22Rv1 (cell line): ENCODE data around the gene IKZF3.
"Not testable (repeated sequence)": the region's sequence is repeated elsewhere in the genome, so short reads cannot be mapped to it uniquely, and the experiment has no call there.

ENCODE experiments used
- H3K27ac ChIP-seq: fragments of 450-650 bp; 2 replicates; pipeline ENCODE4 v1.5.1; 2017
- CTCF ChIP-seq: fragments of 450-650 bp; IDR thresholded peaks from 2 replicates; pipeline ENCODE4 v1.5.1; 2017; ENCODE audit warnings: mild to moderate bottlenecking
- ZFX ChIP-seq: fragments of 450-650 bp; IDR thresholded peaks from 2 replicates; pipeline ENCODE4 v1.6.1; 2017; ENCODE audit warnings: antibody characterized with exemption, borderline replicate concordance

Gene IKZF3

GRCh38 chr17:39867880-39868553 is 3.9 kb upstream of the IKZF3 start, which contains the start of gene ZPBP2:
Gene ZPBP2 (plus strand): TSS chr17:39868202. CDS start chr17:39868355, 153 bp downstream.
- no peak within 1 kb of the TSS for H3K27ac ChIP-seq
- no peak for TF ChIP-seq CTCF
- TF ChIP-seq ZFX: no peak

DNA sequence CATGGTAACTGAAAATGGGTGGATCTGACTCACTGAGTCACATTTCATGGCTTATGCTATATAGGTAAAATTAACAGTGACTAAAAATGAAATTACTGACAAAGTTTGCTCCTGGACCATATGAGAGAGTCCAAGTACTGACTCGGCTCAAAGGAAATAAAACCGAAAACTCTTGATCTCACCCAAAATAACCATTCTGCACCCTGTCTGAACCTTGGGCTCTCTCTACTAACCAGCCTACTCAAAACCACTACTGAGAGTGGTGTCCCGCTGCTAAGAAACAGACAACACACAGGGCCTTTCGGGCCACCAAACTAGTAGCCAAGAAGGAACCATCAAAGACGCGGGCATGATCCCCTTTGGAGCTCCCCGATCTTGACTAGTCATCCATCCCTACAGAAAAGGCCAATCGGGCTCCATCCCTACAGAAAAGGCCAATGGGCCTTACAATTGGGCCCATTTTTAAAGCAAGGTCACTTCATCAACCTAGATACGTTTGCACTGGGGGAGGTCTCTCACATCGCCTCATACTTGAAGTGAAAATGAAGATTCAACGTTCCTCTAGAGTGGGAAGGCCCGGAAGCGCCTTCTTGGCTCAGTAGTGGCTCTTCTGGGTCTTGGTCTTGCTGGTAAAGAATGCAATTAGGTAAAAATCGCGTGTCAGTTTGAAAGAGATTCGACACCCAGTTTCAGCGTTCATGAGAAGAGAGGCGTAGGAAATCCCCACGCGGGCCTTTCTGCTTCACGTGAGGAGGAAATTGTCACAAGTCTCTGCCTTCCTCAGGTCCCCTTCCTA is 3.2 kb upstream of the IKZF3 start:
- TF ChIP-seq CTCF (no peak), ZFX (no peak)
- no peak overlapping the region for H3K27ac ChIP-seq

- no peak for TF ChIP-seq CTCF
- TF ChIP-seq ZFX: no peak
Observed at GRCh38 chr17:39866013-39866730, 2.1 kb upstream of the IKZF3 start.

GRCh38 chr17:39863244-39863917 is 731 bp downstream of the IKZF3 start:
- TF ChIP-seq ZFX (no peak), CTCF (no peak)
- no peak overlapping the region for H3K27ac ChIP-seq

More at GRCh38 chr17:39866013-39866730, 2.1 kb upstream of the IKZF3 start:
- no peak overlapping the region; the same call in 1 of the 2 replicates for H3K27ac ChIP-seq

- no peak for TF ChIP-seq ZFX
- TF ChIP-seq CTCF: no peak
- no peak overlapping the region for H3K27ac ChIP-seq
Observed at GRCh38 chr17:39861235-39861634, 2.9 kb downstream of the IKZF3 start.

- not testable (repeated sequence) for H3K27ac ChIP-seq
Observed at GRCh38 chr17:39855911-39856649, 8.0 kb downstream of the IKZF3 start.

- no peak overlapping the region for H3K27ac ChIP-seq
- no peak for TF ChIP-seq CTCF
- no peak for TF ChIP-seq ZFX
Observed at GRCh38 chr17:39854909-39855308, 9.2 kb downstream of the IKZF3 start.
